Adrenal gland (tissue), 5 donors: Measurements from ENCODE around the gene FOXO4.

Experiments
- CTCF ChIP-seq, 6 experiments: fragments of 450-650 bp in 4 of 6; fragments of 200-600 bp in 2 of 6; sonication (generic) in 1 of 6; IDR thresholded peaks; 1 replicate in 5 of 6; 2 replicates in 1 of 6; pipeline versions ENCODE4 v1.5.1 to v1.8.0; 2016 to 2021; ENCODE audit warnings: antibody characterized with exemption in 6 of 6, mild to moderate bottlenecking in 2 of 6, moderate library complexity in 1 of 6
- POLR2A ChIP-seq, 2 donors: fragments of 450-650 bp; IDR thresholded peaks; one replicate each; pipeline ENCODE4 v1.6.1; 2017; ENCODE audit warnings: antibody characterized with exemption in 2 of 2, mild to moderate bottlenecking in 2 of 2, moderate library complexity in 1 of 2
- donor health status: DM: no; HTN: no; CAD: no.

GRCh38 chrX:71105628-71106027, 10.0 kb downstream of the FOXO4 start:
- no peak for TF ChIP-seq CTCF (IDR thresholded peaks at IDR 0.05)
- TF ChIP-seq POLR2A (IDR thresholded peaks at IDR 0.05) = no peak
